Thyroid gland (tissue), 4 donors: ENCODE results near the gene CLSTN2.

Source experiments
- POLR2A ChIP-seq, 2 donors: fragments of 450-650 bp; IDR thresholded peaks; one replicate each; pipeline ENCODE4 v1.6.1; 2017; ENCODE audit warnings: antibody characterized with exemption in 2 of 2, mild to moderate bottlenecking in 2 of 2, moderate library complexity in 1 of 2
- TF ChIP-seq, protein P1 (sequence below), 6 experiments: fragments of 200-600 bp in 3 of 6; fragments of 450-650 bp in 3 of 6; sonication (generic) in 3 of 6; IDR thresholded peaks; one replicate each; pipeline ENCODE4 v1.5.1; 2016 to 2019; ENCODE audit warnings: antibody characterized with exemption in 6 of 6, mild to moderate bottlenecking in 2 of 6, inconsistent platforms in 1 of 6, moderate library complexity in 1 of 6

DNA sequence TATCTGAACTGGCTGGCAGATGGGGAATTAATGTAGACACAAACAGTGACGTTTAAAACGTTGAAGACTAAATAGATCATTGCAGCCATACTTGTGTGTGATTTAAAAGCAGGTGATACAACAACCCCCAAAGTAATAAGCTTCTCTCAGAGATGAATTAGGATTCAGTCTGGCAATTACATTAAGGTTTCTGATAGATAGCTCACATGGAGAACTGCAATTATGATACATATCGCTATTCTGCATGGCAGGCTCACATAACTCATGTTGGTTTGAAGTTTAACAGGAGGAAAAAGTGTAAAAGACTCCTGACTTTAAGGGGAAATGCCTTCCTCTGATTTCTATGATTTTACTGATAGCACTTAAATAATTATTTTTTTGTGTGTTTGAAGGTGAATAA lies 196.9 kb downstream of the CLSTN2 start:
- TF ChIP-seq, protein P1, sequence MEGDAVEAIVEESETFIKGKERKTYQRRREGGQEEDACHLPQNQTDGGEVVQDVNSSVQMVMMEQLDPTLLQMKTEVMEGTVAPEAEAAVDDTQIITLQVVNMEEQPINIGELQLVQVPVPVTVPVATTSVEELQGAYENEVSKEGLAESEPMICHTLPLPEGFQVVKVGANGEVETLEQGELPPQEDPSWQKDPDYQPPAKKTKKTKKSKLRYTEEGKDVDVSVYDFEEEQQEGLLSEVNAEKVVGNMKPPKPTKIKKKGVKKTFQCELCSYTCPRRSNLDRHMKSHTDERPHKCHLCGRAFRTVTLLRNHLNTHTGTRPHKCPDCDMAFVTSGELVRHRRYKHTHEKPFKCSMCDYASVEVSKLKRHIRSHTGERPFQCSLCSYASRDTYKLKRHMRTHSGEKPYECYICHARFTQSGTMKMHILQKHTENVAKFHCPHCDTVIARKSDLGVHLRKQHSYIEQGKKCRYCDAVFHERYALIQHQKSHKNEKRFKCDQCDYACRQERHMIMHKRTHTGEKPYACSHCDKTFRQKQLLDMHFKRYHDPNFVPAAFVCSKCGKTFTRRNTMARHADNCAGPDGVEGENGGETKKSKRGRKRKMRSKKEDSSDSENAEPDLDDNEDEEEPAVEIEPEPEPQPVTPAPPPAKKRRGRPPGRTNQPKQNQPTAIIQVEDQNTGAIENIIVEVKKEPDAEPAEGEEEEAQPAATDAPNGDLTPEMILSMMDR (IDR thresholded peaks at IDR 0.05): no peak
- no peak for TF ChIP-seq POLR2A (IDR thresholded peaks at IDR 0.05)
